ENCODE measurements around the gene STOML2. TPM values are rescaled to one million over a fixed set of nuclear protein-coding genes. Genes with fewer than 3 reads are reported as not detected.

STOML2 gene
- total and polyA plus RNA-seq, 9 of the 15 experiments (the other 6 are each of a cell fraction or from before 2014, with no cell fraction given): 110 to 220 (median 174) TPM

DNA sequence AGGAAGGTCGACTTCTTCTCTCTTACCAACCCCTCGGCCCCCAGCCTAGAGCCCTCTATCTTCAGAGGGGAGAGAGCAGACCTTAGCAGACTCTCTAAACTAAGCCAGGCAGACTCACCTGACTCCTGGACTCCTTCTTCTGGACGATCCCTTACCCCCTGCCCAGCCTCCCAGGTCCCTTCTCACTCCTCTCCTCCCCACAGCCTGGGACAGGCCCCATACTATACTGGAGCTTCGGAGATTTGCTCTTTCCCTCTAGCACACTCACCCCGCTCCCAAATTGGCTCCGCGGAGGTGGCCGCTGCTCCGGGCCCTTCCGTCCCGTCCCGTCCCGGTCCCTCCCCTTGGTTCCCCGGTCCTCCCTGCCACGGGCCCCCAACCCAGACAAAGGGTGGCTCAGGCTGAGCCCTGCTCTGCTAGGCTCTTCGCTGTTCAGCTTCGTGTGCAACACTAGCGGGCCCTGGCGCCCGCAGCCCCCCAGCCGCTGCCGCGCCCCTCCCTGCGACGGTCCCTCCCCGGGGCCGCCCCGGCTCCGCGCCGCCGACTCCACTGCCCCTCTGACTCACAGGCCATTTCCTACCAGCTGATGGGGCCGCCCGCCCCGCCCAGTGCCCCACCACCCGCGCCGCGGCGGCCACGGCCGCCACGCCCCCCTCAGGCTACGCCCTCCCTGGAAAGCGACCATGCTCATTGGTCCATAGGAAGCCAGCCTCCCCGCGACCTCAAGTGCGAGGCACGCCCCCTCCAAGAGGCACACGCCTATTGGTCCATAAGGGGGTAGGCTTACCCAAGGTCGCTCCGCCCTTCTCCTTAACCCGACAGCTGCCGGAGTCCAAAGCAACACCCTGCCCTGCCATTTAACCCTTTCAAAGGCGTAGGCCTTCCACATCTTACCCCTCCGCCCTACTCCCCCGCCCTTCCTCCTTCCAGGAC, 8.3 kb upstream of the STOML2 start (continued):
- peak; percentile 73 for TF ChIP-seq ZNF263 (CRISPR knock-in tag; IDR thresholded peaks at IDR 0.05; ENCODE audit: borderline replicate concordance)
- TF ChIP-seq SIRT6 (IDR thresholded peaks at IDR 0.05; ENCODE audit: low read depth, low read length): no peak
- TF ChIP-seq NFATC3 (IDR thresholded peaks at IDR 0.05): no peak
- TF ChIP-seq TCF15 (CRISPR knock-in tag; IDR thresholded peaks at IDR 0.05): no peak
- peak; percentile 52; the same call in 1 of the 2 replicates for TF ChIP-seq PHF8 (IDR thresholded peaks at IDR 0.05; ENCODE audit: borderline replicate concordance, low read length)
- TF ChIP-seq CXXC5 (CRISPR knock-in tag; IDR thresholded peaks at IDR 0.05): peak; percentile 53; the same call in 1 of the 2 replicates
- peak; percentile 6 for TF ChIP-seq ZFP36 (IDR thresholded peaks at IDR 0.05; ENCODE audit: low read depth, low read length, partially characterized antibody)
- peak; percentile 51; the same call in 1 of the 2 replicates for TF ChIP-seq FOXM1 (IDR thresholded peaks at IDR 0.05; ENCODE audit: low read depth)
- no peak for TF ChIP-seq FOXM1 (CRISPR knock-in tag; IDR thresholded peaks at IDR 0.05; ENCODE audit: low read depth)
- no peak for TF ChIP-seq ZNF586 (CRISPR knock-in tag; conservative IDR thresholded peaks at IDR 0.05)
- no peak for TF ChIP-seq HNRNPH1 (optimal IDR thresholded peaks at IDR 0.05; ENCODE audit: low read depth, low read length)
- no peak for TF ChIP-seq ZNF780A (CRISPR knock-in tag; IDR thresholded peaks at IDR 0.05)
- TF ChIP-seq ZBTB12 (CRISPR knock-in tag; IDR thresholded peaks at IDR 0.05): no peak
- no peak for TF ChIP-seq MEF2A (IDR thresholded peaks at IDR 0.05; ENCODE audit: control insufficient read depth, low read depth, low read length)
- TF ChIP-seq PHB2 (IDR thresholded peaks at IDR 0.05; ENCODE audit: low read depth): no peak
